ENCODE data around the gene SH3RF1. TPM values are rescaled to one million over a fixed set of nuclear protein-coding genes. Genes with fewer than 3 reads are reported as not detected.

Gene SH3RF1
- total RNA-seq, 3 donors from 2014 or later (not counting 1 experiment from before 2014, with no cell fraction given) = 0.54 to 2.4 (median 1.6) TPM

DNA sequence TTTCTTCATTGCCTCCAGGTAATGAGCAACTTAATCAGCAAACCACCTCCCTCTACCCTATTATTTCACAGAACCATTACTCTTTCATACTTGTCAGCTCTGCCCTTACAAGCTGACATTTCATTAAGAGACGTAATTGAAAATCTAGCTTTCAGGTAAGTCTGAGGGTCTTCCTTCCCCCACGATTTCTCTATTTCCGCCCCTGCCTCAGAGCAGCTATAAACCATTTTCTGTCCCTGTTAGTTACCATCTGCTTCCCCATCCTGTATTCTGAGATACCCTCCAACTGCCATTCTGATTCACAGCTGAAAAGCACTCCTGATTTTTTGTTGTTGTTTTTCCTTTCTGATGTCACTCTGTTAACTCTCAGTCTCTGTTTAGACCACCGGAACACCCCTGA is 37.1 kb downstream of the SH3RF1 start:
- no peaks in the 10 kb centered on the region for H3K36me3 ChIP-seq (ENCODE audit: control insufficient read depth, insufficient read depth, low read length)
- Mint-ChIP-seq H3K9me3 (no peaks in the 10 kb centered on the region), H3K27me3 (ENCODE audit: low read depth in 2 of 2) (peaks cover 0 to 6% of the 10 kb centered on the region in 2 donors), H3K36me3 (no peaks in the 10 kb centered on the region), H3K4me1 (no peaks in the 10 kb centered on the region), H3K4me3 (no peak overlapping the region), H3K27ac (no peak overlapping the region)
- H3K9me3 ChIP-seq (ENCODE audit: control insufficient read depth, insufficient read depth, low read length) = no peaks in the 10 kb centered on the region
- TF ChIP-seq, protein P1, sequence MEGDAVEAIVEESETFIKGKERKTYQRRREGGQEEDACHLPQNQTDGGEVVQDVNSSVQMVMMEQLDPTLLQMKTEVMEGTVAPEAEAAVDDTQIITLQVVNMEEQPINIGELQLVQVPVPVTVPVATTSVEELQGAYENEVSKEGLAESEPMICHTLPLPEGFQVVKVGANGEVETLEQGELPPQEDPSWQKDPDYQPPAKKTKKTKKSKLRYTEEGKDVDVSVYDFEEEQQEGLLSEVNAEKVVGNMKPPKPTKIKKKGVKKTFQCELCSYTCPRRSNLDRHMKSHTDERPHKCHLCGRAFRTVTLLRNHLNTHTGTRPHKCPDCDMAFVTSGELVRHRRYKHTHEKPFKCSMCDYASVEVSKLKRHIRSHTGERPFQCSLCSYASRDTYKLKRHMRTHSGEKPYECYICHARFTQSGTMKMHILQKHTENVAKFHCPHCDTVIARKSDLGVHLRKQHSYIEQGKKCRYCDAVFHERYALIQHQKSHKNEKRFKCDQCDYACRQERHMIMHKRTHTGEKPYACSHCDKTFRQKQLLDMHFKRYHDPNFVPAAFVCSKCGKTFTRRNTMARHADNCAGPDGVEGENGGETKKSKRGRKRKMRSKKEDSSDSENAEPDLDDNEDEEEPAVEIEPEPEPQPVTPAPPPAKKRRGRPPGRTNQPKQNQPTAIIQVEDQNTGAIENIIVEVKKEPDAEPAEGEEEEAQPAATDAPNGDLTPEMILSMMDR (IDR thresholded peaks at IDR 0.05) = no peak
- H3K27ac ChIP-seq (ENCODE audit: low read length) = no peak overlapping the region
- H3K27me3 ChIP-seq (ENCODE audit: control insufficient read depth, insufficient read depth, low read length) = no peaks in the 10 kb centered on the region
- intact Hi-C loops (cut with micrococcal nuclease) = no loop called here
- DNase-seq = no peak
- no peak for ATAC-seq
- H3K4me3 ChIP-seq (ENCODE audit: low read length) = no peak overlapping the region
- 39% methylated on average over 4 of the region's 4 CpGs for WGBS (ENCODE audit: insufficient coverage)
- H3K4me1 ChIP-seq (ENCODE audit: control insufficient read depth, insufficient read depth, low read length) = no peaks in the 10 kb centered on the region

DNA sequence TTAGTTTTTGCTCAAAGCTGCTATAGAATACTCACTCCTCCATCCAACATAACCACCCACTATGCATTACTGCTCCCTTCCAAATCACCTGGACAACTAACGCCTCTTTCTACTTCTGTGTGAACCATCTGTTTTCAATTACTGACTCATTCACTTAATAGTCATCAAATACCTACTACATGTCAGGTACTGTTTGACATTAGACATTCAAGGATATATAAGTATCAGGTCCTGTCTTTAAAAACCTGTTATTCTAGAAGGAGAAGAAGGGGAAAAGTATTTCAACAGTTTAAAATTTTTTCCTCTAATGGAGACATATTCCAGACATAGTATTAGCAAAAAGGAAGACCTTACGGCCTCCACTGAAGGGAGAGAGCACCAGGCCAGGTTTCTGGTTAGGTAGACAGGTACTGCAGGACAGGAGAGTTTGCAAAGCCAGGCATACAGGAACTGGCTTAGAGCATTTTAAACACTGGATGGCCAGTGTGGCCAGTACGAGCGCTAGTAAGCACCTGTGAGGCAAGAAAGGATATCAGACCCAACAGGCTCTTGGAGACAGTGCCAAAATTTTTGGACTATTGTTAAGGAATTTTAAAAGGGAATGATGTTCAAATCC is 39.0 kb downstream of the SH3RF1 start:
- intact Hi-C loops (cut with micrococcal nuclease) = no loop called here

DNA sequence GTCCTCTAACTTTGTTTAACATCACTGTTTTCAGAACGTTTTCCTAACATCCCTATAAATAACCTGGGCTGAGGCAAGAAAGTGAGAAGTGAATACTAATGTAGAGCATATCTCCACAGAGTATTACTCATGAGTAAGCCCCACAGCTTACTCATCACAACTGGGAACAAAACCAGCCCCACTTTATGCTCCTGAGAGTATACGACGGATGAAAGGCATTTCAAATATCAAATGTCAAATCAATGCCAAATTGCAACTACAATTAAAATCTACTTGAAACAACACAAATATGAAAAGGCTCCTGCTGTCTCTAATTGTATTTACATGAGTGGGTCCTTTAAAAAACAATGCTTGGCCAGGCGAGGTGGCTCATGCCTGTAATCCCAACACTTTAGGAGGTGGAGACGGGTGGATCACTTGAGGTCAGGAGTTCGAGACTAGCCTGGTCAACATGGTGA is 41.2 kb downstream of the SH3RF1 start:
- Mint-ChIP-seq H3K36me3 (no peaks in the 10 kb centered on the region), H3K9me3 (no peaks in the 10 kb centered on the region), H3K4me3 (no peak overlapping the region), H3K27ac (no peak overlapping the region), H3K4me1 (no peaks in the 10 kb centered on the region), H3K27me3 (ENCODE audit: low read depth in 2 of 2) (no peaks in the 10 kb centered on the region)
- 92% methylated on average over 5 of the region's 6 CpGs for WGBS (ENCODE audit: insufficient coverage)
- TF ChIP-seq, protein P1 (IDR thresholded peaks at IDR 0.05) = no peak
- Histone ChIP-seq H3K4me3 (ENCODE audit: low read length) (no peak overlapping the region), H3K27ac (ENCODE audit: low read length) (no peak overlapping the region), H3K9me3 (ENCODE audit: control insufficient read depth, insufficient read depth, low read length) (no peaks in the 10 kb centered on the region), H3K36me3 (ENCODE audit: control insufficient read depth, insufficient read depth, low read length) (no peaks in the 10 kb centered on the region), H3K4me1 (ENCODE audit: control insufficient read depth, insufficient read depth, low read length) (no peaks in the 10 kb centered on the region), H3K27me3 (ENCODE audit: control insufficient read depth, insufficient read depth, low read length) (no peaks in the 10 kb centered on the region)
- DNase-seq (no peak), ATAC-seq (no peak)
- intact Hi-C loops (cut with micrococcal nuclease) = no loop called here

More for the DNA sequence above, 39.0 kb downstream of the SH3RF1 start:
- Mint-ChIP-seq H3K27ac (no peak overlapping the region), H3K36me3 (no peaks in the 10 kb centered on the region), H3K4me1 (no peaks in the 10 kb centered on the region), H3K9me3 (no peaks in the 10 kb centered on the region), H3K27me3 (ENCODE audit: low read depth in 2 of 2) (peaks cover 0 to 2% of the 10 kb centered on the region in 2 donors), H3K4me3 (no peak overlapping the region)
- 95% methylated on average over 4 of the region's 4 CpGs for WGBS (ENCODE audit: insufficient coverage)
- no peaks in the 10 kb centered on the region for H3K9me3 ChIP-seq (ENCODE audit: control insufficient read depth, insufficient read depth, low read length)
- no peak for ATAC-seq
- H3K27ac ChIP-seq (ENCODE audit: low read length) = no peak overlapping the region
- H3K4me3 ChIP-seq (ENCODE audit: low read length) = no peak overlapping the region
- H3K4me1 ChIP-seq (ENCODE audit: control insufficient read depth, insufficient read depth, low read length) = no peaks in the 10 kb centered on the region
- H3K36me3 ChIP-seq (ENCODE audit: control insufficient read depth, insufficient read depth, low read length) = no peaks in the 10 kb centered on the region
- TF ChIP-seq, protein P1 (IDR thresholded peaks at IDR 0.05) = no peak
- no peak for DNase-seq
- H3K27me3 ChIP-seq (ENCODE audit: control insufficient read depth, insufficient read depth, low read length) = no peaks in the 10 kb centered on the region

DNA sequence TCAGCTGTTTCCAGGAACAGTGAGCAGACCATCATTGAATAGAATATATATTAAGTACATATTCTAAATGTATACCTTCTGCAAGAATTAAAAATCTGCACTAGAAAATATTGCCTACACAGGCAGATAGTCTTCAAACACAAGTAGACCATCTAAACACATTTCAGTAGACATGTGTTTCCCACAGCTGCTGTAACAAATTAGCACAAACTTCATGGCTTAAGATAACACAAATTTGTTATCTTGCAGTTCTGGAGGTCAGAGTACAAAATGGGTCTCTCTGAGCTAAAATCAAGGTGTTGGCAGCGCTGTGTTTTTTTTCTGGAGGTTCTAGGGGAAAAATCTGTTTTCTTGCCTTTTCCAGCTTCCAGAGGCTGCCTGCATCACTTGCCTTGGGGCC is 42.7 kb downstream of the SH3RF1 start:
- Histone ChIP-seq H3K36me3 (ENCODE audit: control insufficient read depth, insufficient read depth, low read length) (no peaks in the 10 kb centered on the region), H3K9me3 (ENCODE audit: control insufficient read depth, insufficient read depth, low read length) (no peaks in the 10 kb centered on the region), H3K4me3 (ENCODE audit: low read length) (no peak overlapping the region), H3K27ac (ENCODE audit: low read length) (no peak overlapping the region), H3K4me1 (ENCODE audit: control insufficient read depth, insufficient read depth, low read length) (no peaks in the 10 kb centered on the region), H3K27me3 (ENCODE audit: control insufficient read depth, insufficient read depth, low read length) (no peaks in the 10 kb centered on the region)
- TF ChIP-seq, protein P1 (IDR thresholded peaks at IDR 0.05) = no peak
- no peak for DNase-seq
- WGBS (ENCODE audit: insufficient coverage) = 86% methylated on average over 1 of the region's 1 CpG
- H3K4me3 Mint-ChIP-seq = no peak overlapping the region
- no peak for ATAC-seq
- H3K27ac Mint-ChIP-seq = no peak overlapping the region
- H3K9me3 Mint-ChIP-seq = no peaks in the 10 kb centered on the region
- no peaks in the 10 kb centered on the region for H3K27me3 Mint-ChIP-seq (ENCODE audit: low read depth in 2 of 2)
- no peaks in the 10 kb centered on the region for H3K36me3 Mint-ChIP-seq
- H3K4me1 Mint-ChIP-seq = no peaks in the 10 kb centered on the region
- intact Hi-C loops (cut with micrococcal nuclease) = no loop called here
